HuH-7 (cell line): Measurements from ENCODE around the gene FOXRED1.

Experiments
- DNase-seq: peaks from one replicate; pipeline ENCODE4 v3.0.0; 2011; ENCODE audit warnings: low spot score

Gene FOXRED1

DNA sequence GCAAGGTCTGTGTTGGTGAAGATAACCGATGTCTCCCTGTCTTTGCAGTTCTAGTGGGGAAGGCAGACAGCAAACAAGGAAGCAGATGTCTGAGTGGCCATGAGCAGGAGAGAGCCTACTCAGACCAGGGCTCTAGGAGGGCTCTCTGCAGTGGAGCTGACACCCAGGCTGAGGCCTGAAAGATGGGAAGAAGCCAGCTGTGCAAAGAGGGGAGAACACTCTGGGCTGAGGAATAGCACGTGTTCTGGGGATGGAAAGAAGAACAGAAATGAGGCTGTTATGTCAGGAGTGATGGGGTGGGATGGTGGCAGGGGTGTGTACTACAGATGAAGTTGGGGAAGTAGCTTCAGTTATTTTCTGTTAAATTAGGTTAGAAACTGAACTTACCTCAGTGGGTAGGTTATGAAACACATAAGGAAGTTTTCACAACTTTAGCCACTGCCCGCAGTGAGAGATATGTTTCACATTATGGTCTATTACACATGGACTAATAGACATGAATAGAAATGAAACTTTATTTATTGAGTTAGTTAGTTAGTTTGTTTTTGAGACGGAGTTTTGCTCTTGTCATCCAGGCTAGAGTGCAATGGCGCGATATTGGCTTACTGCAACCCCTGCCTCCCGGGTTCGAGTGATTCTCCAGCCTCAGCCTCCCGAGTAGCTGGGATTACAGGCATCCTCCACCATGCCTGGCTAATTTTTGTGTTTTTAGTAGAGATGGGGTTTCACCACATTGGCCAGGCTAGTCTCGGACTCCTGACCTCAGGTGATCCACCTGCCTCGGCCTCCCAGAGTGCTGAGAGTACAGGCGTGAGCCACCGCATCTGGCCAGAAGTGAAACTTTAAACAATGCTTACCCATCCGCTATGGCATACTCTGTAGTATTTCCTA lies 42.7 kb downstream of the FOXRED1 start:
- DNase-seq = no peak

DNA sequence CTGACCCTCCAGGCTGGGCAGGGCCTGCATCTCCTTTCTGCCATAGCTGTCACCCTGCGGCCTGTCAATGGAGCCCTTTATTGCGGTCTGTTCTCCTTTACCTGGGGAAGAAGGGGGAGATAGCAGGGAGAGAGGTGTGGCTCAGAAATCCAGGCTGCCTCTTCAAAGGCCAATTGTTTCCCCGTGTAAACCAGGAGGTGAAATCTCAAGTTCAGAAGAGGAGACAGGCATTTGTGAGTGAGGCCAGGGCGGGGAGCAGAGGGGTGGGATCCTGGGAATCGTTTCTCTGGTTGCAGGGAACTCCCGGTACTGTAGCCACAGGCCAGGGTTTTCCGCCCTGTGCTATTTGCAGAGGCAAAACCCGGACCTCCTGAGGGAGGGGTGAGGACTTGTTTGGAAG lies 44.0 kb downstream of the FOXRED1 start:
- no peak for DNase-seq

DNA sequence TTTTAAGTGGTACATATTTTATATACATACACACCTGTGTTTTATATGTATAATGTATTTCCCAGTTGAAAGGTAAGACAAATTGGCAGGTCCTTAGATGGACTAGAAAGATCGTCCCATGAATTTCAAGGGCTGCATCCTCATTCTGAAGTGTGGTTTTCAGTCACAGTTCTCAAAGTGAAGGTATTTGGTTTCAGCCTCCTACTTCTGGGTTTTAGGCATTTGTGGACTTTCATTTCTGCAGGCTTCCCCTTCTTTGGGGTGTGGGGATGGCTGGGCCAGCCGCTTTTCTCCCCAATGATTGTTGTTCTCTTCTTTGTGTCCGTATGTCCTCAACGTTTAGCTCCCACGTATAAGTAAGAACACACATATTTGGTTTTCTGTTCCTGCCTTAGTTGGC lies 44.9 kb downstream of the FOXRED1 start:
- DNase-seq = no peak

DNA sequence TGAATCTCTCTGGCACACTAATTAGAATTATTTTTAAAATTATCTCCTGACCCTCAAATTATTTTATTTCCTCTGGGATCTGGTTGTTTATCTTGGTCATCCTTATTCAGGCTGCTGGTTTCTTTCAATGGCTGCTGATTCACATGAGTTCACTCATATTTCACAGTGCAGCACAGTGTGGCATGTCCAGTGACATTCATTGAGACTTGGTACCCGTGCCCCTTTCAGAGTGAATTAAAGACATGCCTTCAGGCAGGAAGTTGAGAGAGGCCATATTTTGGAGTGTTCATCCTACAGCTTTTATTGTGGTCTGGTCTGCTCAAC lies 48.4 kb downstream of the FOXRED1 start:
- no peak for DNase-seq

DNA sequence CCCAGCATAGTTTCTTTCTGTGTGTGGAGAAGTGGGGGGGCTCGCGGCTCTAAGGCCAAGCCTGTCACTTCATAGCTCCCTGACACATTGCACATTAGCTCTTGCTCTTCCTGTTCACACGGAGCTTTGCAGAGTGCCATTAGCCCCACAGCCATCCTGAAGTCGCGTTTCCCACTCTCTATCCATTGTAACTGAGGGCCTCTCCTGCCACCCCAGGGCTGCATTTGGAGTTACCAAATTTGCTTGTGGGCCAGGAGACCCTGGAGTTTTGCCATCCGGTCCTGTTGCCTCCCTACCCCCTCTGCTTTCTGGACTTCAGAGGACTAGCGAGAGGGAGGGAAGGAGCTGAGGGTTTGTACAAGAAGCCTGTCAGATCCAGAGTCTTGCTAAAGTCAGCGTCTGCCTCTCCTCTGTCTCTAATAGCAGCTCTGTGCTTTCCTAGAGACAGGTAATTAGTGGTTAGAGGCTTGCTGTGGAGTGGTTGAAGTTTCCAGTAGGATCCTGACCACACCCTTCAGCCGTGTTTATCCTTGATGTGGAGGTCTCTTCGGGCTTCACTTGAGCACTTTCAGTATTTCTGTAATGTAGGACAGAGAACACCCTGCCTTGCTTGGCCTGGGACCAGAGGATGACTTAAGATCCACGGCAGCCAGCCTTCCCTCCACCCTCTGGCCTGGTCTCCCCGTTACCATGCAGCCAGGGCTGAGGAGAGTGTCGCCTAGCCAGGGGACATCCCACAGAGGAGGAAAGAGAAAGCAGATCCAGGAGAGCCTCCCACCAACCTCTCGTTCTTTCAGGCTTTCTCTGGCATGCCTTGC lies 49.0 kb downstream of the FOXRED1 start:
- no peak for DNase-seq

DNA sequence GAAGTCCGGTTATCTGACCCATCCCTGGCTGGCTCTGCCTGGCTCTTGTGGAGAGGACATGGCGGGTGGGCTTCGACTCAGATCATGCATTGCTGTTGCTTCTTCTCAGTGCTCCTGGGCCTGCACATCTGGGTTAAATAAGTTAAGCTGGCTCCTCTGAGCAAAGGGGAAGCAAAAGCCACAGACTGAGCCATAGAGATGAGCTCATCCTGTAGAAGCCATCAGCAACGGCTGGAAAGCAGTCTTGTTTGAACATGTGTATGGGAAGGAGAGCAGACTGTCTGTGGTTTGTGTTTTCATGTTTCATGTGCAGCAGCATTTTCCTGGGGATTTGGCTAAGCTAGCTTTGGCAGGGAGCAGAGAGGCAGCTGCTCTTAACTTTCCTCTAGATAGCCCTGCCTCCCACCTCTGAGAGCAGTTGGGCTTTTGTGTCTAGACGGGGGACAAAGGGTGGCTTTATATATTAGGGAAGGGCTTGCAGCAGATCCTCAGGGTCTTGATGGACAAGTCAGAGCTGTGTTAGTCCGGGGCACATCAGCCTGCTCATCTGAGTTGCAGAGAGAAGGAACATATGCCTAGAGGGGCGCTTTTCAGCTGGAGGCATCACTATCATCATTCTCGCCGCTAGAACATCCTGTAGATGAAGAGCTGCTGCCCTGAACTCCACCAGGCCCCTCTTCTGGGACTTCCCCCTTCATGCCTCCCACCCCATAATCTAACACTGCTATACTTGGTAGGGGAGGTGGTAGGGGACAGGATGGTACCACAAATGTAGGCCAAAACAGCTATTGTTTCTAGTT lies 49.8 kb downstream of the FOXRED1 start:
- DNase-seq = no peak

DNA sequence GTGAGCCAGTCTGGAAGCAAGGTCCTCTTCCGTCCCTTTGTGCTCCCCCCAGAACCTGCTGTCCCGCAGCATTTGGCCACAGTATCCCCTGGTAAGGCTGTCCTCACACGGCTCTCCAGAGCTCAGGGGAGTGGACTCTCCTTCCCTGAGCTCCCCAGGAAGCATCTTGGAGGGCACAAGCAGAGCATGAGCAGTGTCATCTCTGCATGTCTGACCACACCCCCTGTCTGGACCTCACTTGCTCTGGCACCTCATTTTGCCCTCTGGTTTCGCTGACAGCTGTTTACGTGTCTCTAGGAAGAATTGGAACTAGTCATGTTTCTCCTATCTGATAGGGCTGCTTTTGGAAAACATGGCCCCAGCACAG lies 50.4 kb downstream of the FOXRED1 start:
- DNase-seq = no peak

DNA sequence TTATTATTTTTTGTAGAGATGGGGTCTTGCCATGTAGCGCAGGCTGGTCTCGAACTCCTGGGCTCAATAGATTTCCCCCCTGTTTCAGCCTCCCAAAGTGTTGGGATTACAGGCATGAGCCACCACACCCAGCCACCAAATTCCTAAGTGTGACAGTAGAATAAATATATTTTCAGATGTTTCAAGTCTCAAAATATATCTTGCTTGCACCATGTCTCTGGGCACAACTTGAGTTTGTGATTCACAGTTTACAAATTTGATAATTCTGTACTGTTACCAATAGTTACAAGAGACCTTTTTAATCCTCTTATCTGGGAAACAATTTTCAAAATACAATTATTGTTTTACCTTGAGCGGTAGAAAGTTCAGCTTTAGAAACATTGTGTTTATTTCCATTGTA lies 54.0 kb downstream of the FOXRED1 start:
- no peak for DNase-seq

DNA sequence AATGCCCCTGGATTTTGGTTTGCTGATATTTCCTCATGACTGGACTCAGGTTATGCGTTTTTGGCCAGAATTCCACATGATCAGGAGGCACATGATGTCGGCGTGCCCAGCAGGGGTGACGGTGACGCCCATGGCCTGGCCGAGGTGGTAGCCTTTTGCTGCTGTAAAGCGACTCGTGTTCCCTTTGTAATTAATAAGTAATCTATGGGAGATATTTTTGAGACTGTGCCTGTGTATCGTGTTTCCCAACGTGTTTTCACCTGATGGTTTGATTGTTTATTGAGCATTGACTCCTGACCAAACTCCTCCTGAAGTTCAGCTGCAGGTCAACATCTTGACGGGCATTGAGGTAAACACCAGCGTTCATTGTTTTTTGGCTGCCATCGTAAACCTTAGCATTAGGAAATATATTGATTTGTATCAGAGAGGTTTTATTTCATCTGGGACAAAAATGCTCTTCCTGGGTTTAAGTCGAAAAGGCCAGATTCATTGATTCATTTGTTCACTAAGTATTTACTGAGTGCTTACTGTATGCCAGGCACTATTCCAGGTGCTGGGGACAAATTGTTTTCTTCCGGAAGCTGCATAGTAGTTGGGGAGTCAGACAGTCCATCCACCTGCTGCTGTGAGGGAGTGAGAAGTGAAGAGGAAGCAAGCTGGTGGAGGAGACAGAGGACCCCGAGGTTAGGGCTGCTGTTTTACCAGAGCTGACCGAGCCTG lies 58.5 kb downstream of the FOXRED1 start:
- no peak for DNase-seq
